Gastrocnemius medialis (tissue), 4 donors: ENCODE measurements around the gene ZNRF4. TPM values are rescaled to one million over a fixed set of nuclear protein-coding genes. Genes with fewer than 3 reads are reported as not detected.

Experiments used
- ATAC-seq, 2 donors: fragments of 150-250 bp; one replicate each; pipeline ENCODE4 v1.9.1; 2016
- DNase-seq, 2 donors: peaks; one replicate each; pipeline ENCODE4 v3.0.0-alpha.2; 2019
- H3K27ac ChIP-seq, 4 donors: fragments of 200-600 bp; sonication (generic); 1 replicate in 1 of 4; 2 replicates in 3 of 4; pipeline ENCODE4 v1.5.1; 2016 to 2018; ENCODE audit warnings: mild to moderate bottlenecking in 2 of 4, moderate library complexity in 1 of 4
- H3K27me3 ChIP-seq, 3 donors: fragments of 200-600 bp; sonication (generic) in 2 of 3; 1 replicate in 1 of 3; 2 replicates in 2 of 3; pipeline versions ENCODE4 v1.5.1 to v1.6.0; 2016 to 2019; ENCODE audit warnings: mild to moderate bottlenecking in 1 of 3, moderate library complexity in 1 of 3
- H3K36me3 ChIP-seq, 2 donors: fragments of 200-600 bp; sonication (generic) in 1 of 2; one replicate each; pipeline ENCODE4 v1.5.1; 2017 to 2018
- H3K4me1 ChIP-seq, 2 donors: fragments of 200-600 bp; sonication (generic) in 1 of 2; one replicate each; pipeline ENCODE4 v1.5.1; 2016 to 2017; ENCODE audit warnings: mild to moderate bottlenecking in 2 of 2
- H3K4me3 ChIP-seq, 4 donors: fragments of 200-600 bp; sonication (generic) in 3 of 4; 1 replicate in 1 of 4; 2 replicates in 3 of 4; pipeline ENCODE4 v1.5.1; 2016 to 2019; ENCODE audit warnings: mild to moderate bottlenecking in 2 of 4
- H3K9me3 ChIP-seq, 3 donors: fragments of 200-600 bp; sonication (generic) in 2 of 3; 1 replicate in 1 of 3; 2 replicates in 2 of 3; pipeline ENCODE4 v1.5.1; 2016 to 2019
- POLR2A ChIP-seq, 2 donors: fragments of 450-650 bp; IDR thresholded peaks; one replicate each; pipeline ENCODE4 v1.6.1; 2017; ENCODE audit warnings: antibody characterized with exemption in 2 of 2, mild to moderate bottlenecking in 2 of 2, moderate library complexity in 2 of 2
- in situ Hi-C, 4 donors: fragments of 200-750 bp; cut with MboI; loops; one replicate each; pipeline versions ENCODE4 v1.15.0 to v1.8.0; 2017; ENCODE audit warnings: low sequenced_read_pairs in 4 of 4
- intact Hi-C: fragments of 100-400 bp; cut with DNase I; formaldehyde crosslinking; loops from one replicate; pipeline ENCODE4 v1.15.1; 2023; ENCODE audit warnings: low total_unique reads
- total RNA-seq, 4 donors: library from RNA; depleted of rRNA; stranded (reverse); fragments of >200 nt; gene quantifications; one replicate each; pipeline versions ENCODE4 v1.1.0 to v1.2.3, GENCODE V29; 2016
- TF ChIP-seq, protein P1 (sequence below), 5 experiments: fragments of 450-650 bp in 3 of 5; fragments of 200-600 bp in 2 of 5; sonication (generic) in 2 of 5; IDR thresholded peaks in 4 of 5; conservative IDR thresholded peaks in 1 of 5; 1 replicate in 4 of 5; 2 replicates in 1 of 5; pipeline ENCODE4 v1.5.1; 2016 to 2019; ENCODE audit warnings: antibody characterized with exemption in 5 of 5, mild to moderate bottlenecking in 3 of 5, moderate library complexity in 3 of 5

ZNRF4 gene
- total RNA-seq, 4 donors from 2014 or later = not detected

DNA sequence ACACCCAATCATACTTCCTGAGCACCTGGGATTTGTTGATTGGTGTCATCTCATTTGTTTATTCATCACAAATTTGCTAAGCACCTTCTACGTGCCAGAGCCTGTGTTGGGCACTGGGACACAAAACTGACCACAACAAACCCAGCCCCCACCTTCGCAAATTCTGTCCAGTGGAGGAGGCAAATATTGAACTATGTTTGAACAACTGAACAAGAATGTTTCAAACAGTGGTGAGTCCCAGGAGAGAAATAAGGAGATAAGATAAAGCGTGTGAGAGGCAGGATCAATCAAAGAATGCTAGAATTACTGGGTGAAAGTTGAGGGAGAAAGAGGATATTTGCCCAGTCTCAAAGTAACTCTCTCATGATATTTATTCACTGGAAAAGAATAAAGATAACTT, 8.7 kb downstream of the ZNRF4 start:
- Histone ChIP-seq H3K4me1 (peaks cover 0 to 3% of the 10 kb centered on the region in 2 donors), H3K36me3 (no peaks in the 10 kb centered on the region), H3K27me3 (peaks cover 0 to 8% (median 4%) of the 10 kb centered on the region in 3 donors), H3K9me3 (no peaks in the 10 kb centered on the region), H3K27ac (no peak overlapping the region), H3K4me3 (no peak overlapping the region)
- TF ChIP-seq POLR2A (IDR thresholded peaks at IDR 0.05) = no peak
- TF ChIP-seq, protein P1, sequence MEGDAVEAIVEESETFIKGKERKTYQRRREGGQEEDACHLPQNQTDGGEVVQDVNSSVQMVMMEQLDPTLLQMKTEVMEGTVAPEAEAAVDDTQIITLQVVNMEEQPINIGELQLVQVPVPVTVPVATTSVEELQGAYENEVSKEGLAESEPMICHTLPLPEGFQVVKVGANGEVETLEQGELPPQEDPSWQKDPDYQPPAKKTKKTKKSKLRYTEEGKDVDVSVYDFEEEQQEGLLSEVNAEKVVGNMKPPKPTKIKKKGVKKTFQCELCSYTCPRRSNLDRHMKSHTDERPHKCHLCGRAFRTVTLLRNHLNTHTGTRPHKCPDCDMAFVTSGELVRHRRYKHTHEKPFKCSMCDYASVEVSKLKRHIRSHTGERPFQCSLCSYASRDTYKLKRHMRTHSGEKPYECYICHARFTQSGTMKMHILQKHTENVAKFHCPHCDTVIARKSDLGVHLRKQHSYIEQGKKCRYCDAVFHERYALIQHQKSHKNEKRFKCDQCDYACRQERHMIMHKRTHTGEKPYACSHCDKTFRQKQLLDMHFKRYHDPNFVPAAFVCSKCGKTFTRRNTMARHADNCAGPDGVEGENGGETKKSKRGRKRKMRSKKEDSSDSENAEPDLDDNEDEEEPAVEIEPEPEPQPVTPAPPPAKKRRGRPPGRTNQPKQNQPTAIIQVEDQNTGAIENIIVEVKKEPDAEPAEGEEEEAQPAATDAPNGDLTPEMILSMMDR (IDR thresholded peaks at IDR 0.05 in 4 of 5, conservative IDR thresholded peaks at IDR 0.05 in 1 of 5) = no peak
- intact Hi-C loops (no loop called here), in situ Hi-C loops (no loop called here)
- no peak for DNase-seq
- ATAC-seq = no peak

DNA sequence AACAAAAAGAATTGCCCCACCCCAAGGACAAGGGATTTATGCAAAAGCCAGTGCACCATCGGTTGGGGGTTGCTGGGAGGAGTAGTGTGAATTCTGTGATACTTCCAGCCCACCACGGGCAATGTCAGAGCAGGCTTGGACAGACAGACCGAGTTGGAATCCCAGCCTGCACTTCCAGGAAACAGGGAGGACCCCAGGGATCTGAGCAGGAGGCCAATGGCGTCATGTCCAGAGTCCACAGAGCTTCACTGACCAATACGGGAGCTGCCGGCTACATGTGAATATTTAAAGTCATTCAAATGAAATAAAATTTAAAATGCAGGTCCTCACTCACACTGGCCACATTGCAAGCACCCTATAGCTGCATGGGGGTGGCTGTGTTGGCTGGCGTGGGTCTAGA, 10.9 kb downstream of the ZNRF4 start:
- DNase-seq (no peak), ATAC-seq (no peak)
- H3K36me3 ChIP-seq = no peaks in the 10 kb centered on the region
- H3K4me1 ChIP-seq = peaks cover 0 to 3% of the 10 kb centered on the region in 2 donors
- no peak overlapping the region for H3K27ac ChIP-seq
- in situ Hi-C loops (no loop called here), intact Hi-C loops (no loop called here)
- no peak for TF ChIP-seq POLR2A (IDR thresholded peaks at IDR 0.05)
- TF ChIP-seq, protein P1 (IDR thresholded peaks at IDR 0.05 in 4 of 5, conservative IDR thresholded peaks at IDR 0.05 in 1 of 5) = no peak
- H3K27me3 ChIP-seq = peaks cover 0 to 8% (median 7%) of the 10 kb centered on the region in 3 donors
- no peaks in the 10 kb centered on the region for H3K9me3 ChIP-seq
- H3K4me3 ChIP-seq = no peak overlapping the region

DNA sequence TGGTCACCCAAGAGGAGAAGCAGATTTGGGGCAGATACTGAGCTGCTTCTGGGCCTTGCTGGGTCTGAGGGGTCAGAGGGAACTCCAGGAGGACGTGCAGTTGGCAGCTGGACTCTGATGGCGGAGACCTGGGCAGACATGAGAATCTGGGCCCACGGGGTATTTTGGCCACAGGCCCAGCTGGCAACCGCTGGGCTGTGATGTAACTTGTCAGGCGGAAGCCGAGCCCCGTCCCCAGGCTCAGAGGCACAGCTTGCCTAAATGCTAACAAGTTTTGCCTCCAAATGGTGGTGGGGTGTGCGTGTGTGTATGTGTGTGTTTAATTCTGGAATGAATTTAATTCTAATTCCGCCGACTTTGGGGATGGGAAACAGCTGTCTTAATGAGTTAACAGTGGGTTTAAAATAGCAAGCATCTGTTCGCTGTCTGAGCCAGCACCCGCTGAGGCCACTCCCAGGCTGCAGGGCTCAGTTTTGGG, 11.6 kb downstream of the ZNRF4 start:
- no peaks in the 10 kb centered on the region for H3K9me3 ChIP-seq
- no peak for TF ChIP-seq POLR2A (IDR thresholded peaks at IDR 0.05)
- TF ChIP-seq, protein P1 (IDR thresholded peaks at IDR 0.05 in 4 of 5, conservative IDR thresholded peaks at IDR 0.05 in 1 of 5) = no peak
- peaks cover 0 to 8% (median 7%) of the 10 kb centered on the region in 3 donors for H3K27me3 ChIP-seq
- H3K27ac ChIP-seq = no peak overlapping the region
- in situ Hi-C loops (no loop called here), intact Hi-C loops (no loop called here)
- no peak overlapping the region for H3K4me3 ChIP-seq
- no peaks in the 10 kb centered on the region for H3K36me3 ChIP-seq
- peaks cover 0 to 3% of the 10 kb centered on the region in 2 donors for H3K4me1 ChIP-seq
- ATAC-seq (no peak), DNase-seq (no peak)

DNA sequence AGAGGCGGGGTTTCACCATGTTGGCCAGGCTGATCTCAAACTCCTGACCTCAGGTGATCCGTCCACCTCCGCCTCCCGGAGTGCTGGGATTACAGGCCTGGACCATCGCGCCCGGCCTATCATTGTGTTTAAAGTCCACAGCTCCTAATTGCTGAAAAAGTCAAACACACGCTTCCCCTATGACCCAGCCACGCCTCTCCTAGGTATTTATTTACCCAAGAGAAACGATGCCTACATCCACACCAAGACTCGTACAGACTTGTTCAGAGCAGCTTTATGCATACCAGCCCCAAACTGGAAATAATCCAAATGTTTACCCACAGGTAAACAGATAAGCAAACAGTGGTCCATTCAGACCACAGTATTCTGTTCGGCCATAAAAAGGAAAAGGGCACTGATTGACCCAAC, 15.1 kb downstream of the ZNRF4 start:
- TF ChIP-seq, protein P1 (IDR thresholded peaks at IDR 0.05 in 4 of 5, conservative IDR thresholded peaks at IDR 0.05 in 1 of 5) = no peak
- no peak for TF ChIP-seq POLR2A (IDR thresholded peaks at IDR 0.05)
- peaks cover 0 to 3% of the 10 kb centered on the region in 2 donors for H3K4me1 ChIP-seq
- DNase-seq (no peak), ATAC-seq (no peak)
- no peaks in the 10 kb centered on the region for H3K9me3 ChIP-seq
- H3K4me3 ChIP-seq = no peak overlapping the region
- peaks cover 4 to 8% (median 7%) of the 10 kb centered on the region in 3 donors for H3K27me3 ChIP-seq
- H3K27ac ChIP-seq = no peak overlapping the region
- in situ Hi-C loops = no loop called here
- intact Hi-C loops = no loop called here
- no peaks in the 10 kb centered on the region for H3K36me3 ChIP-seq

DNA sequence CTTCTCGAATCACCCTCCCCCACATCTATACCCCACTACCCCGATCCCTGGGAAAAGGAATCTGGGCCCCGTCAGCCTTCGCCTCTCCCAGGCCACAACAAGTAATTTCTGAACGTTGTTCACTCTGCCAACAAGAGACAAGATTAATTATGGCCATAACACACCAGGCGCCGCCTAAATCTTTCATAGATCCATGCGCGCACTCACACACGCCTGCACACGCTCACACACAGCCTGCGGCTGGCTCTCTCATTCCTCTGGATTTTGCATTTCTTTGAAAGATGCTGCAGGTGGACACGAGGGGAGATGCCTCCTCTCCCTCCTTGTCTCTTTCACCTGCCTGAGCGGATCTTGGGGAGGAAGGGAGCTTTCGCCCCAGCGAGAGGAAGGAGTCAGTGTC, 17.1 kb downstream of the ZNRF4 start:
- Histone ChIP-seq H3K36me3 (no peaks in the 10 kb centered on the region), H3K27ac (no peak overlapping the region), H3K9me3 (no peaks in the 10 kb centered on the region), H3K4me3 (no peak overlapping the region), H3K4me1 (no peaks in the 10 kb centered on the region), H3K27me3 (peaks cover under 1 to 9% (median 4%) of the 10 kb centered on the region in 3 donors)
- intact Hi-C loops (no loop called here), in situ Hi-C loops (no loop called here)
- no peak for ATAC-seq
- DNase-seq = no peak
- TF ChIP-seq POLR2A (IDR thresholded peaks at IDR 0.05) = no peak
- TF ChIP-seq, protein P1 (IDR thresholded peaks at IDR 0.05 in 4 of 5, conservative IDR thresholded peaks at IDR 0.05 in 1 of 5) = no peak
